ENCODE measurements around the gene TBC1D25. TPM values are rescaled to one million over a fixed set of nuclear protein-coding genes. Genes with fewer than 3 reads are reported as not detected.
"Not testable (repeated sequence)": the region's sequence is repeated elsewhere in the genome, so short reads cannot be mapped to it uniquely, and the experiment has no call there.

The TBC1D25 gene
- total RNA-seq, 1 experiment from 2014 or later: 1.6 TPM

DNA sequence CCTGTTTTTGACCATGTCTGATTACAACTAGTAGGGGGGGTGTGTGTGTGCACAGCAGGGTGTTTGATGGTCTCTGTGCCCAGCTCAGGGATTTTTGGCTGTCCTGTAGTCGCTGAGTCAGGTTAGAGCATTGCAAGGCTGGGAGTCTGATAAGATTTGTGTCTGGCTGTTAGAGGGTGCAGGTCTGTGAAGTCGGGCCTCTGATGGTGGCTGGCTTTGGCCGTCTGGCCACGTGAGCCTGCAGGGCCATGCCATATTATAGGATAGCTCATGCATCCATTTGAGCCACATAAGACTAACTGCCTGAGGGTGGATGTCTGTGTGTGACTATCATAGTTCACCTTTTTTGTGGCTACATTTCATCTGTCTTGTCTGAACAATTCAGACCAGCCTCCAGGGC, 25.8 kb upstream of the TBC1D25 start:
- in situ Hi-C loops (cut with HindIII; ENCODE audit: low pct_unique_long_range_greater_than_20kb, low sequenced_read_pairs): no loop called here
- no peak for DNase-seq (ENCODE audit: low read depth)

DNA sequence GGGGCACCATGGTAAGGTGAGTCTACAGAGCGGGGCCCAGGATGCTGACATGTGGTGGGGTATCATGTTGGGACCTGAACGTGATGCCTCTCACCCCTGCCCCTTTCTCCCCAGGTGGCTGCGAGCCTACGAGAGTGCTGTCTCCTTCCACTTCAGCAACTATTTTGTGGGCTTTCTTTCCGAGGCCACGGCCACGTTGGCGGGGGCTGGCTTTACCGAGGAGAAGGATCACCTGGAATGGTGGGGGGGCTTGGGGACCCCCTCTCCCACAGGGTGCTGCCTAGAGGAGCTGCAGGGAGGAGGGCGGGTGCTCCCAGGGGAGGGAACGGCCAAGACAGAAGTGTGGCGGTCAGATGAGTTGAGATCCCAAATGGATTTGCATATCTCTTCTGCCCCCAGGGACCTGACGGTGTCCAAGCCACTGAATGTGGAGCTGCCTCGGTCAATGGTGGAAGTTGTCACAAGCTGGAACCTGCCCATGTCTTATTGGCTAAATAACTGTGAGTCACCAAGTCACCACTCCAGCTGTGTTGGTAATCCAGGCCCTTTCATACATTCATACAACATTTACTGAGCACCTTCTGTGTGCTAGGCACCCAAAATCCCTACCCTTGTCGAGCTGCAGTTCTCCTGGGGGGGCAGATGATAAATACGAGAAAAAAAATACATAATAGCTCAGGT, 25.2 kb upstream of the TBC1D25 start:
- no peak for DNase-seq (ENCODE audit: low read depth)
- in situ Hi-C loops (cut with HindIII; ENCODE audit: low pct_unique_long_range_greater_than_20kb, low sequenced_read_pairs): no loop called here

DNA sequence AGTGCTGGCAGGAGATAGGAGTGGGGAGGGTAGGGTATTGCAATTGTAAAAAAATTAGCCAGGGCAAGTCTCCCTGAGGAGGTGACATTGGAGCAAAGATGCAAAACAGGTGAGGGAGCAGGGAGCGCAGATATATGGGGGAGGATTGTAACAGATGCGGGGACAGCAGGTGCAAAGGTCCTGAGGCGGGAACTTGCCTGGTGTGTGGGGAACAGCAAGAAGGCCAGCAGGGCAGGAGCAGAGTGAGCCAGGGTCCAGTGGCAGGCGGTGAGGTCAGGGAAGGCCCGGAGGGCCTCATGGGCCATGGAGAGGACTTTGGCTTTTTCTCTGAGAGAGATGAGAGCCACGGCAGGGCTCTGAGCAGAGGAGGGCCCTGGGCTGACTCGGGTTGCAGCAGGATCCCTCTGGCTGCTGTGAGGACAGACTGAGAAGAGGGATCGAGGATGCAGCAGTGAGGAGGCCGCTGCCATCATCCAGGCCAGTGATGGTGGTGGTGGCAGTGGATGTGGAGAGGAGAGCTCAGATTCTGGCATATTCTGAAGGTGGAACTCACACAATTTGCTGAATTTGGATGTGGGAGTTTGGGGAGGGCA, 24.6 kb upstream of the TBC1D25 start:
- DNase-seq (ENCODE audit: low read depth): no peak
- in situ Hi-C loops (cut with HindIII; ENCODE audit: low pct_unique_long_range_greater_than_20kb, low sequenced_read_pairs): no loop called here

DNA sequence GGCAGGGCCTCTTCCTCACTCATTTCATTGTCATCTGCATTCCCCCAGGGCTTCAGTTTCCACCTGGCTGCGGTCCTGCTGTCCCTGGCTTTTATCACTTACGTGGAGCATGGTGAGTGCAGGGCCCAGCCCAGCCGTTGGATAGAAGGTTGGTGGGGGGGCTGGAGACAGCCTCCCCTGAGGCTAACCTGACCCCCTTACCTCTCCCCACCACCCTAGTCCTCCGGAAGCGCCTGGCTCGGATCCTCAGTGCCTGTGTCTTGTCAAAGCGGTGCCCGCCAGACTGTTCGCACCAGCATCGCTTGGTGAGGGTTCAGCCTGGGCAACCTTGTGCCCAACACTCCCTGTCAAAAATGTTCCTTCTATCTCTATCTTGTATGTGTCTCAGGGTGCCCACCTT, 23.7 kb upstream of the TBC1D25 start:
- in situ Hi-C loops (cut with HindIII; ENCODE audit: low pct_unique_long_range_greater_than_20kb, low sequenced_read_pairs): no loop called here

DNA sequence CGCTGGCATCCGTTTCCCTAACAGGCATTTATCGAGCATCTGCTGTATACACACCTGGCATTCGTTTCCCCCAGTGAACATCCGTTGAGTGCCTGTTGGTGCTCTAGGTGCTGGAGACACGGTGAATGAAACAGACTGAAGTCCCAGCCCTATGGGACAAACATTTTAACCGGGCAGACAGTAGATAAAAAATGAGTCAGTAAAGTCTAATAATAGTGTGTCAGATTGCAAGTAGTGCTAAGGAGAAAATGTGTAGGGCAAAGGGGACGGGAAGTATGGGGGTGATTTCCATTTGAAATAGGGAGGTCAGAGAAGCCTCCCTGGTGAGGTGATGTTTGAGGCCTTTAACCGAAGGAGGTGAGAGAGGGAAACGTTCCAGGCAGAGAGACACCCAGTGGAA, 23.2 kb upstream of the TBC1D25 start:
- in situ Hi-C loops (cut with HindIII; ENCODE audit: low pct_unique_long_range_greater_than_20kb, low sequenced_read_pairs): no loop called here
- no peak for DNase-seq (ENCODE audit: low read depth)

More for the DNA sequence above, 23.7 kb upstream of the TBC1D25 start:
- no peak for DNase-seq (ENCODE audit: low read depth)

DNA sequence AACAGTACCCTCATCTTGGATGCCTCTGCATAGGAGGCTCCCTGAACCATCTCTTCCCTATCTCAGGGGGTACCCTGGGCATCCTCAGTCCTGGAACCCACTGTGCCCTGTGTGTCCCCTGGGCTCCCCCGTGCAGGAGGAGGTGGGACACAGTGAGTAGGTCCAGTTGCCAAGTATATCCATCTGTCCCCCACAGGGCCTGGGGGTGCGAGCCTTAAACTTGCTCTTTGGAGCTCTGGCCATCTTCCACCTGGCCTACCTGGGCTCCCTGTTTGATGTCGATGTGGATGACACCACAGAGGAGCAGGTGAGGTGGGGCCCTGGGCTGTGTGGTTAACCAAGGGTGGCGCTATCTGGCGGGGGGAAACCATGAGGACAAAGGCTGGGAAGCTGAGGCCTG, 22.5 kb upstream of the TBC1D25 start:
- in situ Hi-C loops (cut with HindIII; ENCODE audit: low pct_unique_long_range_greater_than_20kb, low sequenced_read_pairs): no loop called here
- no peak for DNase-seq (ENCODE audit: low read depth)

DNA sequence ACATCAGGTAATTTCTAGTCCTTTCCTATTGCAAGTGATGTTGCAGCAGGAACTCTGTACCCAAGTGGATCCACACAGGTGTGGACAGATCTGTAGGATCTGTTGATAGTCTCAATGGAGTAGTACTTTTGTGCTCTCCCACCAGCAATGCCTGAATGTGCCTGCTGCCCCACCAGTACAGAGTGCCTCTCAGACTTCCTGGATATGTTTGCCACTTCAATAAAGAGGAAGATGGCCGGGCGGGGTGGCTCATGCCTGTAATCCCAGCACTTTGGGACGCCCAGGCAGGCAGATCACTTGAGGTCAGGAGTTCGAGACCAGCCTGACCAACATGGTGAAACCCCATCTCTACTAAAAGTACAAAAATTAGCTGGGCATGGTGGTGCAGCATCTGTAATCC, 20.0 kb upstream of the TBC1D25 start:
- DNase-seq (ENCODE audit: low read depth); in situ Hi-C loops (cut with HindIII; ENCODE audit: low pct_unique_long_range_greater_than_20kb, low sequenced_read_pairs): not testable (repeated sequence)

DNA sequence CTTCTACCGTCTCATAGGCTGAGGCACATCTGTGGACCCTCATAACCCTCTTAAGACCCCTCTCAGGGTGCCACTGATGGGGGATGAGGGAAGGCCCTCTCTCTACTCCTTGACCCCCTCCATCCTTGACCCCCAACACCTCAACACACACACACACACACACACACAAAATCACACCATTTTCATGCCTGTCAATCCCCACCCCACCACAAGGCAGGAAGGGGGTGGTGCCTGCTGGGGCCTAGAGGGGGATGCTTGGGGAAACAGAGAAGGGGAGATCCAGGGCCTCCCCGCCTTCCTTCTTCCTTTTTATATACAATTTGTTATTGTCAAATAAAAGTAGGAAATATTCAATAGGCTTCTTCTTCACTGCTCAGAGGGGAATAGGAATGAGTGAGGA, 19.1 kb upstream of the TBC1D25 start:
- DNase-seq (ENCODE audit: low read depth): no peak
- in situ Hi-C loops (cut with HindIII; ENCODE audit: low pct_unique_long_range_greater_than_20kb, low sequenced_read_pairs): no loop called here

DNA sequence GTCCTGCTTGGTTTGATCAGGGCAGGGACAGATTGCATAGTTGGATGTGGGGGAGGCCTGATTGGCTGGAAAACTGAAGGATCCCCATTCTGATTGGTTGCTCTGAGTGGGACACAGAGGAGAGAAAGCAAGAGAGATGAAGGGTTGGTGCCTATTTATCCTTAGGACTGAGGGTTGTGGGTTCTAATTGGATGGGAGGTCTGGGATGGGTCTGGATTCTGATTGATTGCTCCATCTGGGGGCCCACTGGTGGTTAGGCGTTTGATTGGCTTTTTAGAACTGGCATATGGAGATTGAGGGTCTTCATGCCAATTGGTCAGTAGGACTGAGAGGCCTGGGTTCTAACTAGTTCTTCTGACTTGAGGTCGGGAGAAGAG, 18.6 kb upstream of the TBC1D25 start:
- no peak for DNase-seq (ENCODE audit: low read depth)

DNA sequence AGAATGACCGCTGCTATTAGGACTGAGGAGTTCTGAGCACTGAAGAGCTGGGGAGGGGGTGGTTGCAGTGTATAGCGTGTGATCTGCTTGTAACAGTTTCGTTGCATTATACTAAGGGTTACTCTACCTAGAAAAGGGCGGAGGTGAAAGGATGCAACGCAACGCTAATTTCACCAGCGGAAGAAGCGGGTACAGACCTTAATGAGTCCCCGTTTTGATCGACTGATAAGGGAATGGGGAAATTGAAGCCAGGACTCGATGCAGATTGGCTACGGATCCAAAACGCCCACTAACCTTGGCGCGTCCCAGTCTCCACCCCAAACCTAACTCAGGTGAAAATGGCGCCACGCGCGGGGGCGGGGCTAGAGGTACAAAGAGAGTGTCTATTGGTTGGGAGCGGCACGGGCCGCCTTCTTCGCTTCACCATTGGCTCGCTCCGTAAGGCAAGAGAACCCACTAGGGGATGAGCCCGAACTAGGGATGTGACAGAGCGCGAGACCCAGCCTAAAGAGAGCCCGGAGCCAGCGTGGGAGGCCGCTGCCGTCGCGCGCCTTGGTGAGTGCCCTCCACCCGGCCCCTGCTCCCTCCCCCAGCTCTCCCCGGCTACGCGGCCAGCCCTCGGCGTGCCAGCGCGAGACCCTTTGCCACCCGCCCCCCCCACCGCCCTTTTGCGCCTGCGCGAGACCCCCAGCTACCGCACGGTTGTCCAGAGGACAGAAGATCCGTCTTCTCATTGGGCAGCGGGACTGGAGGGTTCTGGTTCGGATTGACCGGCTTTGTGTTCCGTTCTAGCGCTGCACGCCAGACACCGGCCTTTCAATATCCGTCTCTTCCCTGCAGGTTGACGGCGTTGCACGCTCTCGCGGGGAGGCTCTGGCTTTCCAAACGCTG, 17.9 kb upstream of the TBC1D25 start, which contains the start of gene EBP:
Gene EBP, plus strand, starts transcription at position 456 of the 891 bp plus-strand sequence. CDS start 1,964 bp downstream, outside the sequence.
- peak; percentile 91 for DNase-seq (ENCODE audit: low read depth)
- in situ Hi-C loops (cut with HindIII; ENCODE audit: low pct_unique_long_range_greater_than_20kb, low sequenced_read_pairs): no loop called here

More for the DNA sequence above, 18.6 kb upstream of the TBC1D25 start:
- in situ Hi-C loops (cut with HindIII; ENCODE audit: low pct_unique_long_range_greater_than_20kb, low sequenced_read_pairs): no loop called here

DNA sequence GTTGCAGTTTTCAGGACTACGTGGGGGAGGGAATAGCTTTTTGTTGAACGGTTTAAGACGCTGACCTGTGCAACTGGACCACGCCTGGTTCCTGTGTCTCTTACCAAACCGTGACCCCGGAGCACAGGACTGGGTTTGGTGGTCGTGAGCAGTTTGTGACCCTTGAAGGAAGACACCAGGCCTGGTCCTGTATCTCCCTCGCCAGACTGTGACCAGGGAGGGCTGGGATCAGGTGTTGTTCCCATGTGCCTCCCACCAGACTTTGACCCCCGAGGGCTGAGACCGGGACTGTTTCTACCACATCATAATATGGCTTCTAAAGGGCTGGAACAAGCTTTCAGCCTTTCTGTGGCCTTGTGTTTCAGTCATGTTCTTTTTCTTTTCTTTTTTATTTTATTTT, 17.2 kb upstream of the TBC1D25 start:
- in situ Hi-C loops (cut with HindIII; ENCODE audit: low pct_unique_long_range_greater_than_20kb, low sequenced_read_pairs): no loop called here
- DNase-seq (ENCODE audit: low read depth): no peak

DNA sequence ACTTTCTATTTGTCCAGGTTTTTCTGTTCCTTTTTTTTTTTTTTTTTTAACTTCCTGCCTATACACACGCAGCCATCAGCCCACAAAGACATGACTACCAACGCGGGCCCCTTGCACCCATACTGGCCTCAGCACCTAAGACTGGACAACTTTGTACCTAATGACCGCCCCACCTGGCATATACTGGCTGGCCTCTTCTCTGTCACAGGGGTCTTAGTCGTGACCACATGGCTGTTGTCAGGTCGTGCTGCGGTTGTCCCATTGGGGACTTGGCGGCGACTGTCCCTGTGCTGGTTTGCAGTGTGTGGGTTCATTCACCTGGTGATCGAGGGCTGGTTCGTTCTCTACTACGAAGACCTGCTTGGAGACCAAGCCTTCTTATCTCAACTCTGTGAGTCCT, 15.8 kb upstream of the TBC1D25 start:
- no peak for DNase-seq (ENCODE audit: low read depth)
- in situ Hi-C loops (cut with HindIII; ENCODE audit: low pct_unique_long_range_greater_than_20kb, low sequenced_read_pairs): no loop called here

DNA sequence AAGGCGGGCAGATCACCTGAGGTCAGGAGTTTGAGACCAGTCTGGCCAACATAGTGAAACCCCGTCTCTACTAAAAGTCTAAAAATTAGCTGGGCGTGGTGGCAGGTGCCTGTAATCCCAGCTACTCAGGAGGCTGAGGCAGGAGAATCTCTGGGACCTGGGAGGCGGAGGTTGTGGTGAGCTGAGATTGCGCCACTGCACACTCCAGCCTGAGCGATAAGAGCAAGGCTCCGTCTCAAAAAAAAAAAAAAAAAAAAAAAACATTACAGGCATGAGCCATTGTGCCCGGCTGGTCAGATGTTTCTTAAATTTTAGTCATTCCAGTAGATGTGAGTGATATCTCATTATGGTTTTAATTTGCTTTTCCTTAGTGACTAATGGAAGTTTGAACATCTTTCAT, 13.7 kb upstream of the TBC1D25 start:
- DNase-seq (ENCODE audit: low read depth); in situ Hi-C loops (cut with HindIII; ENCODE audit: low pct_unique_long_range_greater_than_20kb, low sequenced_read_pairs): not testable (repeated sequence)

DNA sequence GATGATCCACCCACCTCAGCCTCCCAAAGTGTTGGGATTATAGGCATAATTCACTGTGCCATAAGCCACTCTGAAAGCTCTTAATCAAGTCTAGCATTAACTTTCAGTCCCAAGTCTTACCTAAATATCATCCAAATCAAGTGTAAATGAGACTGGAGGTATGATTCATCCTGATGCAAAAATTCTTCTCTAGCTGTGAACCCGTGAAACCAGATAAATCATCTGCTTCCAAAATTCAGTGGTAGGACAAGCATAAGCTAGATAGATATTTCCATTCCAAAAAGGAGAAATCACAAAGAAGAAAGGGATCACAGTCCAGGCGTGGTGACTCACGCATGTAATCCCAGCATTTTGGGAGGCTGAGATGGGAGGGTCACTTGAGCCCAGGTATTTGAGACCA, 8.8 kb upstream of the TBC1D25 start:
- no peak for DNase-seq (ENCODE audit: low read depth)

DNA sequence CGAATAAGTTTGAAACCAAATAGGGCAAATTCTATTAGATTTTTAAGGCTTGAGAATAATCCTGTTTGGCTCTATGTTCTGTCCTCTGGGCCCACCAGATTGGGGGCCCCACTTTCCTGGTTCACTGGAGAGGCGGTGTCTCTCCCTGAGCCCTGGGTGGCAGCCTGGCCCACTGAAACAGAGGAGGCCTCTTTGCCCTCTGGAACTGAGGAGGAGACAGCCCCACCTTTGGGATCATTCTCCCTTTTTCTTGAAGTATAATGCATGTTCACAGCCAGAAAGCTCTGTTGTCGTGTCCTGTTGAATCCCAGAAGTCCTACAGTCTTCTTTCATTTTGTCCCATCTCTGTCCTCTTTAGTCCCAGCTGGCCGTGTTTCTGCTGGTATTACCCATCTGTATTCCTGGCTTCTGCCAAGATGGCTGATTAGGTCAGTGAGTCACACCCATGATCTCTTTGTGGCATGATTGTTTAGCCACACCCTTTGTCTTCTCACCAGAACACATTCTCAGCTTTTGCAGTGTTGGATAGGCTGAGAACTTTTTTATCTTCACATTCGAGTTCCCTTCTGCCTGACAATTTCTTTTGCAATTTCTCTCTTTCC, 8.1 kb upstream of the TBC1D25 start:
- in situ Hi-C loops (cut with HindIII; ENCODE audit: low pct_unique_long_range_greater_than_20kb, low sequenced_read_pairs): no loop called here
- peak; percentile 47 for DNase-seq (ENCODE audit: low read depth)

More for the DNA sequence above, 8.8 kb upstream of the TBC1D25 start:
- in situ Hi-C loops (cut with HindIII; ENCODE audit: low pct_unique_long_range_greater_than_20kb, low sequenced_read_pairs): no loop called here

DNA sequence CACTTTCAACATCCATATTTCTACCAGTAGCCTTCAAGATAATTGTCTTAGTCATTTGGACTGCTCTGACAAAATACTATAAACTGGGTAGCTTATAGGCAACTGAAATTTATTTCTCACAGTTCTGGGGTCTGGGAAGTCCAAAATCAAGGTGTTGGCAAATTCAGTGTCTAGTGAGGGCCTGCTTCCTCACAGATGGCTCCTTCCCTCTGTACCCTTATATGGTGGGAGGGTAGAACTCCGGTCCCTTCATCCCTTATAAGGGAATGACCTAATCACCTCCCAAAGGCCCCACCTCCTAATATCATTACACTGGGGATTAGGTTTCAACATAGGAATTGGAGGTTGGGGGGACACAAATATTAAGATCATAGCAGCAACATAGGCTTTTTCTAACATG, 7.4 kb upstream of the TBC1D25 start:
- in situ Hi-C loops (cut with HindIII; ENCODE audit: low pct_unique_long_range_greater_than_20kb, low sequenced_read_pairs): no loop called here
- DNase-seq (ENCODE audit: low read depth): no peak

DNA sequence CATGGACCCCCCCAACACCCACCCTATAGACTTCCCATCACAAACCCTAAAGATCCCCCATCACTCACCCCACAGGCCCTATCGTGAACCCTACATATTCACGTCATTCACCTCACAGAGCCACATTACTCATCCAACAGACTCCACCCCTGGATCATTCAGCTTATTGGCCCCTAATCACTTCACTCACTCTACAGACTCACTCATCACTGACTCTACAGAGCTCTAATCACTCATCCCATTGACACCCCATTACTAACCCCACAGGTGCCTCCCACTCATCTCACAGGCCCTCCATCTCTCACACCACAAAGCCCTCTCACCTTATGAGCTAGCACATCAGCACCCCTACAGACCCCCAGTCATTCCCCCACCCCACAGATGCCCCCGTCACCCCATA, 6.3 kb upstream of the TBC1D25 start:
- no peak for DNase-seq (ENCODE audit: low read depth)
- in situ Hi-C loops (cut with HindIII; ENCODE audit: low pct_unique_long_range_greater_than_20kb, low sequenced_read_pairs): no loop called here

DNA sequence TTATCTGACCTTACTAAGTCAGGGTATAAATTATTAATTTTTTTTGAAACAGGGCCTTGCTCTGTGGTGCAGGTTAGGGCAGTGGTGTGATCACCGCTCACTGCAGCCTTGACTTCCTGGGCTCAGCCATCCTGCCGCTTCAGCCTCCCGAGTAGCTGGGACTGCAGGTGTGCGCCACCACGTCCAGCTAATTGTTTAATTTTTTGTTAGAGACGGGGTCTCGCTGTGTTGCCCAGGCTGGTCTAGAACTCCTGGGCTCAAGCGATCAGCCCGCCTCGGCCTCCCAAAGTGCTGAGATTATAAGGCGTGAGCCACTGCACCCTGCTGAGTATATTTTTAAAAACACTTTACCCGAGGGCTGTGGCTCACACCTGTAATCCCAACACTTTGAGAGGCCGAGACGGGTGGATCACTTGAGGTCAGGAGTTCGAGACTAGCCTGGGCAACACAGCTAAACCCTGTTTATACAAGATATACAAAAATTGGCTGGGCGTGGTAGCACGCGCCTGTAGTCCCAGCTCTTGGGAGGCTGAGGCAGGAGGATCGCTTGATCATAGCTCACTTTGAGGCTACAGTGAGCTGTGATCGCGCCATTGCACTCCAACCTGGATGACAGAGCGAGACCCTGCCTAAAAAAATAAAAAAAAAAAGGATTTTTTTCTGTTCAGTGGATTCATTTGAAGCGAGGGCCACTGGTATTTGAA, 721 bp upstream of the TBC1D25 start:
- no peak for DNase-seq (ENCODE audit: low read depth)
- in situ Hi-C loops (cut with HindIII; ENCODE audit: low pct_unique_long_range_greater_than_20kb, low sequenced_read_pairs): no loop called here
